CD14-positive monocyte (primary cell): ENCODE data around the gene TMEM40. TPM values are rescaled to one million over a fixed set of nuclear protein-coding genes. Genes with fewer than 3 reads are reported as not detected.

Source experiments
- DNase-seq, 3 donors: peaks; one replicate each; pipeline ENCODE4 v3.0.0-alpha.2; 2011 to 2022
- H2AFZ ChIP-seq: 2 replicates; pipeline ENCODE4 v1.6.0; 2012; ENCODE audit warnings: mild to moderate bottlenecking, low read depth, low read length, inconsistent platforms; ENCODE audit not compliant: insufficient read depth, poor library complexity, severe bottlenecking
- H3K27ac ChIP-seq, 2 donors: 1 replicate in 1 of 2; 2 replicates in 1 of 2; pipeline ENCODE4 v1.5.1; 2012 to 2013; ENCODE audit warnings: low read length in 2 of 2, control low read depth in 1 of 2, inconsistent platforms in 1 of 2, low read depth in 1 of 2, mild to moderate bottlenecking in 1 of 2
- H3K27me3 ChIP-seq, 2 donors: one replicate each; pipeline versions ENCODE4 v1.6.0 to v1.6.1; 2011 to 2013; ENCODE audit warnings: low read length in 2 of 2; ENCODE audit not compliant: control insufficient read depth in 2 of 2, insufficient read depth in 2 of 2
- H3K36me3 ChIP-seq, 2 donors: replicated peaks in 1 of 2; 1 replicate in 1 of 2; 2 replicates in 1 of 2; pipeline versions ENCODE4 v1.5.1 to v1.6.1; 2012 to 2013; ENCODE audit warnings: low read length in 2 of 2, control low read depth in 1 of 2, inconsistent platforms in 1 of 2, mild to moderate bottlenecking in 1 of 2; ENCODE audit not compliant: insufficient read depth in 2 of 2, control insufficient read depth in 1 of 2
- H3K4me1 ChIP-seq, 2 donors: 1 replicate in 1 of 2; 2 replicates in 1 of 2; pipeline versions ENCODE4 v1.5.1 to v1.6.1; 2012 to 2013; ENCODE audit warnings: low read length in 2 of 2, control low read depth in 1 of 2, inconsistent platforms in 1 of 2, mild to moderate bottlenecking in 1 of 2, moderate library complexity in 1 of 2; ENCODE audit not compliant: insufficient read depth in 2 of 2, control insufficient read depth in 1 of 2
- H3K4me2 ChIP-seq: replicated peaks from 2 replicates; pipeline ENCODE3; 2012; ENCODE audit warnings: low read length, moderate library complexity, mild to moderate bottlenecking; ENCODE audit not compliant: poor library complexity, severe bottlenecking; ENCODE audit errors: extremely low read depth
- H3K4me3 ChIP-seq, 3 experiments: fragments of 200-600 bp in 1 of 3; sonication (generic) in 1 of 3; replicated peaks in 1 of 3; 1 replicate in 2 of 3; 2 replicates in 1 of 3; pipeline ENCODE4 v1.5.1; 2011 to 2013; ENCODE audit warnings: low read length in 3 of 3, mild to moderate bottlenecking in 3 of 3, control low read depth in 2 of 3, low read depth in 2 of 3, inconsistent platforms in 1 of 3, moderate library complexity in 1 of 3
- H3K79me2 ChIP-seq: 2 replicates; pipeline ENCODE4 v1.6.0; 2012; ENCODE audit warnings: mild to moderate bottlenecking, control low read depth, inconsistent platforms, low read length, moderate library complexity; ENCODE audit not compliant: insufficient read depth
- H3K9ac ChIP-seq: 2 replicates; pipeline ENCODE4 v1.6.0; 2017; ENCODE audit warnings: low read length, mild to moderate bottlenecking; ENCODE audit not compliant: insufficient read depth, poor library complexity, severe bottlenecking
- H3K9me3 ChIP-seq, 2 donors: replicated peaks in 1 of 2; 1 replicate in 1 of 2; 2 replicates in 1 of 2; pipeline versions ENCODE4 v1.5.1 to v1.6.1; 2012 to 2013; ENCODE audit warnings: low read length in 2 of 2, control low read depth in 1 of 2; ENCODE audit not compliant: control insufficient read depth in 1 of 2, insufficient read depth in 1 of 2
- H4K20me1 ChIP-seq: 2 replicates; pipeline ENCODE4 v1.6.0; 2012; ENCODE audit warnings: mild to moderate bottlenecking, low read length, control low read depth, moderate library complexity; ENCODE audit not compliant: insufficient read depth
- H3K27ac Mint-ChIP-seq, 7 donors: one replicate each; pipeline ENCODE4 v1.8.0; 2020; ENCODE audit warnings: mild to moderate bottlenecking in 7 of 7, mixed read lengths in 7 of 7, moderate library complexity in 6 of 7, inconsistent platforms in 2 of 7
- H3K27me3 Mint-ChIP-seq, 3 donors: one replicate each; pipeline ENCODE4 v1.8.0; 2021 to 2022; ENCODE audit warnings: low read depth in 3 of 3, mild to moderate bottlenecking in 3 of 3, mixed read lengths in 3 of 3, moderate library complexity in 3 of 3, inconsistent platforms in 1 of 3
- H3K36me3 Mint-ChIP-seq, 2 donors: one replicate each; pipeline ENCODE4 v1.8.0; 2020; ENCODE audit warnings: mixed read lengths in 2 of 2, inconsistent platforms in 1 of 2, mild to moderate bottlenecking in 1 of 2
- H3K4me1 Mint-ChIP-seq: one replicate; pipeline ENCODE4 v1.8.0; 2020; ENCODE audit warnings: mild to moderate bottlenecking, mixed read lengths
- H3K4me3 Mint-ChIP-seq, 2 donors: one replicate each; pipeline ENCODE4 v1.8.0; 2020; ENCODE audit warnings: mild to moderate bottlenecking in 2 of 2, mixed read lengths in 2 of 2, moderate library complexity in 1 of 2
- H3K9me3 Mint-ChIP-seq, 7 donors: one replicate each; pipeline ENCODE4 v1.8.0; 2020 to 2022; ENCODE audit warnings: mixed read lengths in 7 of 7, mild to moderate bottlenecking in 6 of 7, moderate library complexity in 6 of 7, inconsistent platforms in 2 of 7
- WGBS: methylation state at CpG from one replicate; pipeline ENCODE4 v1.1.5; 2013; ENCODE audit warnings: missing lambda C conversion rate; ENCODE audit not compliant: insufficient coverage; 5-methylcytosine and 5-hydroxymethylcytosine counted together
- intact Hi-C, 2 donors: fragments of 100-400 bp; cut with micrococcal nuclease; formaldehyde crosslinking; loops; one replicate each; pipeline versions ENCODE4 v1.15.0 to v1.15.1; 2023
- polyA plus RNA-seq, 3 donors: library from polyadenylated mRNA; depleted of rRNA in 1 of 3; unstranded in 2 of 3; stranded (reverse) in 1 of 3; fragments of 300-500 nt in 2 of 3; fragments of >200 nt in 1 of 3; fragmentation: Illumina TruSeq in 2 of 3; gene quantifications; 1 replicate in 2 of 3; 2 replicates in 1 of 3; pipeline ENCODE4 v1.2.3, GENCODE V29; 2012 to 2021
- TF ChIP-seq, protein P1 (sequence below): fragments of 200-600 bp; IDR thresholded peaks from one replicate; pipeline ENCODE4 v1.8.0; 2022; ENCODE audit warnings: antibody characterized with exemption, mild to moderate bottlenecking

TMEM40 gene
- polyA plus RNA-seq, 3 donors: 0.92 TPM; not detected in 2

DNA sequence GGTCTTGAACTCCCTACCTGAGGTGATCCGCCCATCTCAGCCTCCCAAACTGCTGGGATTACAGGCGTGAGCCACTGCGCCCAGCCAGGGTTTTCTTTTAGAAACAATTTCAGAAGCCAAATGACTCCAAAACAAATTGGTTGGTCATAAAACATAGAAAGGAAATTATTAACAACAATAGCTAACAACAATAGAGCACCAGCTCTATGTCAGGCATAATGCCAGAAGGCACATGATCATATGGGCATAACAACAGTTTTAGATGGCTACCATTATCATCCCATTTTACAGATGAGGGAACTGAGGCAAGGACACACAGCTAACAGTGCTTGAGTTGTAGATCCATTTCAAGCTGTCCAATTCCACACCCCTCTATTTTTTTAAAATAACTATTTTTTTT, 73.0 kb downstream of the TMEM40 start:
- WGBS: no CpG with 5 or more reads among the region's 3 CpGs

More for the DNA sequence above, 73.0 kb downstream of the TMEM40 start:
- H3K27me3 ChIP-seq: no peaks in the 10 kb centered on the region
- H3K4me3 Mint-ChIP-seq: no peak overlapping the region
- H3K27ac ChIP-seq: no peak overlapping the region
- no peaks in the 10 kb centered on the region for H3K36me3 ChIP-seq
- no peak overlapping the region for H2AFZ ChIP-seq
- H3K36me3 Mint-ChIP-seq: no peaks in the 10 kb centered on the region
- H3K9ac ChIP-seq: no peak overlapping the region
- H3K27me3 Mint-ChIP-seq: peaks cover 0 to 4% (median 3%) of the 10 kb centered on the region in 3 donors
- no peaks in the 10 kb centered on the region for H3K9me3 ChIP-seq
- H3K4me1 Mint-ChIP-seq: peaks cover 18% of the 10 kb centered on the region
- no peaks in the 10 kb centered on the region for H3K79me2 ChIP-seq
- peaks cover 25 to 26% of the 10 kb centered on the region in 2 donors for H3K4me1 ChIP-seq
- TF ChIP-seq, protein P1, sequence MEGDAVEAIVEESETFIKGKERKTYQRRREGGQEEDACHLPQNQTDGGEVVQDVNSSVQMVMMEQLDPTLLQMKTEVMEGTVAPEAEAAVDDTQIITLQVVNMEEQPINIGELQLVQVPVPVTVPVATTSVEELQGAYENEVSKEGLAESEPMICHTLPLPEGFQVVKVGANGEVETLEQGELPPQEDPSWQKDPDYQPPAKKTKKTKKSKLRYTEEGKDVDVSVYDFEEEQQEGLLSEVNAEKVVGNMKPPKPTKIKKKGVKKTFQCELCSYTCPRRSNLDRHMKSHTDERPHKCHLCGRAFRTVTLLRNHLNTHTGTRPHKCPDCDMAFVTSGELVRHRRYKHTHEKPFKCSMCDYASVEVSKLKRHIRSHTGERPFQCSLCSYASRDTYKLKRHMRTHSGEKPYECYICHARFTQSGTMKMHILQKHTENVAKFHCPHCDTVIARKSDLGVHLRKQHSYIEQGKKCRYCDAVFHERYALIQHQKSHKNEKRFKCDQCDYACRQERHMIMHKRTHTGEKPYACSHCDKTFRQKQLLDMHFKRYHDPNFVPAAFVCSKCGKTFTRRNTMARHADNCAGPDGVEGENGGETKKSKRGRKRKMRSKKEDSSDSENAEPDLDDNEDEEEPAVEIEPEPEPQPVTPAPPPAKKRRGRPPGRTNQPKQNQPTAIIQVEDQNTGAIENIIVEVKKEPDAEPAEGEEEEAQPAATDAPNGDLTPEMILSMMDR: no peak
- no peak overlapping the region for H3K4me2 ChIP-seq
- H3K4me3 ChIP-seq: no peak overlapping the region
- no peak for DNase-seq
- peaks cover 0 to 5% (median 0%) of the 10 kb centered on the region in 7 donors for H3K9me3 Mint-ChIP-seq
- H3K27ac Mint-ChIP-seq: no peak overlapping the region
- intact Hi-C loops: no loop called here
- no peaks in the 10 kb centered on the region for H4K20me1 ChIP-seq

Other genes with a start within 250 kb of the TMEM40 start
- gene MKRN2OS, start 213.8 kb downstream of the TMEM40 start, polyA plus RNA-seq: not detected
- 10 to 100 TPM; 18.2 to 30.9 (median 29.6) TPM for gene MKRN2, start 202.2 kb downstream of the TMEM40 start, polyA plus RNA-seq
- 100 to 1,000 TPM in 1 of 3 donors, 10 to 100 TPM in 2; 73.0 to 181 (median 79.5) TPM for gene RAF1, start 95.1 kb downstream of the TMEM40 start, polyA plus RNA-seq
- not detected for gene CAND2, start 37.4 kb upstream of the TMEM40 start, polyA plus RNA-seq
- gene RPL32, start 82.3 kb upstream of the TMEM40 start, polyA plus RNA-seq: 1,000 to 10,000 TPM in 1 of 3 donors, 100 to 1,000 TPM in 2; 932 to 1,052 (median 942) TPM